PFSK-1 (cell line): ENCODE data around the gene PARVB.

Source experiments
- FOXP2 ChIP-seq: optimal IDR thresholded peaks from 2 replicates; pipeline ENCODE3; 2011; ENCODE audit warnings: borderline replicate concordance, control low read depth, inconsistent platforms; ENCODE audit not compliant: insufficient read depth; ENCODE audit errors: extremely low read length, extremely low read depth
- POLR2AphosphoS5 ChIP-seq: IDR thresholded peaks from 2 replicates; pipeline ENCODE4 v1.6.1; 2012; ENCODE audit warnings: low read depth, mild to moderate bottlenecking, control low read depth, low read length, moderate library complexity
- REST ChIP-seq, 2 experiments: IDR thresholded peaks; 2 replicates each; pipeline versions ENCODE4 v1.6.1 to v1.8.0; 2011 to 2012; ENCODE audit warnings: low read depth in 2 of 2, low read length in 2 of 2, control low read depth in 1 of 2, inconsistent platforms in 1 of 2, mild to moderate bottlenecking in 1 of 2, moderate library complexity in 1 of 2; ENCODE audit not compliant: insufficient read depth in 1 of 2
- SIN3A ChIP-seq: IDR thresholded peaks from 2 replicates; pipeline ENCODE4 v1.6.1; 2012; ENCODE audit warnings: mild to moderate bottlenecking, low read length, moderate library complexity, borderline replicate concordance; ENCODE audit not compliant: insufficient read depth
- TAF1 ChIP-seq: IDR thresholded peaks from 2 replicates; pipeline ENCODE4 v1.6.1; 2012; ENCODE audit warnings: low read length, control low read depth, borderline replicate concordance; ENCODE audit not compliant: insufficient read depth

The PARVB gene

GRCh38 chr22:44067901-44068300 lies 43.8 kb downstream of the PARVB start:
- TF ChIP-seq SIN3A (no peak), REST (IDR thresholded peaks at IDR 0.05; ENCODE audit: insufficient read depth in 1 of 2, low read depth in 2 of 2, low read length in 2 of 2) (no peak), POLR2AphosphoS5 (no peak), FOXP2 (no peak), TAF1 (no peak)

GRCh38 chr22:44068422-44069191 lies 44.5 kb downstream of the PARVB start:
- no peak for TF ChIP-seq POLR2AphosphoS5
- TF ChIP-seq SIN3A, result no peak
- TF ChIP-seq TAF1, result no peak
- TF ChIP-seq REST (IDR thresholded peaks at IDR 0.05; ENCODE audit: insufficient read depth in 1 of 2, low read depth in 2 of 2, low read length in 2 of 2), result no peak
- TF ChIP-seq FOXP2, result no peak

- TF ChIP-seq TAF1 (no peak), POLR2AphosphoS5 (no peak), REST (IDR thresholded peaks at IDR 0.05; ENCODE audit: insufficient read depth in 1 of 2, low read depth in 2 of 2, low read length in 2 of 2) (no peak), FOXP2 (no peak), SIN3A (no peak)
Measured at GRCh38 chr22:44070029-44070428, 45.9 kb downstream of the PARVB start.

DNA sequence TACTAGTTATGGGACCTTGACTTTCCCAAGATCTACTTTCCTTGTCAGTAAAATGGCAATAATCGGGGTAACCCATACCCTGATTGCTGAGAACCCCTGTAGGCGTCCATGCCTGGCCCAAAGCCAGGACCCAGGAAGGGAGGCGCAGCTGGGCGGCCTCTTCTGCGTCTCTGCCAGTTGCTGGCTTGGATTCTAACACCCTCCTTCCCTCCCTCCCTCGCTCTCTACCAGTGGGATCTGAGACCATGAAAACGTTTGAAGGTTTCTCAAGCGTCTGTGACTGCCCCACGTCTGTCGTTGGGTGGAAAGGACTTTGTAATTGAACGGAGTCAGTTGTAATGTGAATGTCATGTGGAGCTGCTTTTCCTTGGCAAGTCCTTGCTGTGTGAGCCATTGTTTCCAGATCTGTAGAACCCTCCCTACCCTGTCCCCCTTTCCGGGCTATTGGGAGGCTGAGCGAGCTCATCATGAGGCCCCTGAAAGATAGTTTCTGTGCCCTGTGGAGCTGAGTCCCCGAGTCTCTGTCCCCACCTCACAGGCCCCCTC lies 47.8 kb downstream of the PARVB start:
- TF ChIP-seq REST (IDR thresholded peaks at IDR 0.05; ENCODE audit: insufficient read depth in 1 of 2, low read depth in 2 of 2, low read length in 2 of 2) (no peak), FOXP2 (no peak), TAF1 (no peak), POLR2AphosphoS5 (no peak), SIN3A (no peak)
